ENCODE data around the gene SP6. TPM values are rescaled to one million over a fixed set of nuclear protein-coding genes. Genes with fewer than 3 reads are reported as not detected.

The SP6 gene
- total RNA-seq, 1 experiment from 2014 or later, result 4.6 TPM

DNA sequence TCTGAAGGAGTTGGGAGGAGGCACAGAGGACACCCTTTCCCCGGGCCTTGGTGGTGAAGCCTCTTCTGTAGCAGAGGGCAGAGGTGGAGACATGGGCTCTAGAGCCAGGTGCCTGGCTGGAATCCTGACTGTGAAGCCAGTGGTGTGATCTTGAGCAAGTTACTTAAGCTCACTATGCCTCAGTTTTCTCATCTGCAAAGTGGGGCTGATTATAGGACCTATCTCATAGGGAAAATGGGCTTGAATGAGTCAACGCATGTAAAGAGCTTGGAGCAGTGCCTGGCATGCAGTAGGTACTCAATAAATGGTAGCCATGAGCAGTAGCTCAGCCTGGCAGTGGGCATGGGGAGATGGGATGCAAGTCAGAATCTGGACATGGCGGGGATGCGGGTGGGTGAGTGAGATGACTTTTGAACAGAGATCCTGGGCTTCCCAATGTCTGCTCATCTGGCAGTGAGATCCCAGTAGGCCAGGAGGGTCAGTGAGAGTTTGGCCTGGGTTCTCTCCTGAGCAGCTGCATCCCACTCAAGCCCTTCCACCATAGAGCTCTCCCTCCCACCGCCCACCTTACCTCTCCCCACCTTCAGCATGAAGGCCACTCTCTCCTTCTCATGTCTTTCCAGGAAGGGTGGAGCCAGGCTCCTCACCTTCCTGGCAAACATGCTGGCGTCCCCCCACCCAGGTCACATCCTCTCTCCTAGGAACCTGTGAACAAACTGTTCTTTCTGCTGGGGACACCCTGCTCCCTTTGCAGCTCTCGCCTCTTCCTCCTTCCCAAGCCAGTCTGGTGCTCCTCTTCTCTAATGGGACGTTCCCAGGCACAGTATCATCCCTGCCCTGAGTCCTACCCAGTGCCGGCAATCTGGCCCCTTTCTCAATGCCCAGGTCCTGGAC is 32.0 kb upstream of the SP6 start:
- in situ Hi-C loops (cut with HindIII; ENCODE audit: low pct_unique_long_range_greater_than_20kb, low sequenced_read_pairs), result no loop called here
- no peak for DNase-seq (ENCODE audit: low read depth)

DNA sequence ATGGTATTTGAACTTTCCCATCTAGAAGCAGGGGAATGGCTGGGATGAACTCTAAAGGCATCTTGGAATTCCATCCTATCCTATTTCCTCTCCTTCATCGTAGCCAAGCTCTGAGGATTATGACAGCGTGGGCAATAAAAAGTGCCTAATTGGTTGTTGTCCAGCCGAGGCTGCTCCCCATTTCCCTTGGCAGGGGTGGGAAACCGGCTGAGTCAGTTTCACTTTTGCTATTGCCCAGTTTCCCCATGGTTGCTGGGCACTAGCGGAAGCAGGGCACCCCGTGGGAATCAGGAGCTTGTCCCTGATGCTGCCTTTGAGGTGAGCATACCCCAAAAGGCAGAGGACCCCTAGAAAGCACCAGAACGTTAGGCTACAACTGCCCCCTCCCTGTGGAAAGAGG is 31.3 kb upstream of the SP6 start:
- DNase-seq (ENCODE audit: low read depth), result no peak
- in situ Hi-C loops (cut with HindIII; ENCODE audit: low pct_unique_long_range_greater_than_20kb, low sequenced_read_pairs), result no loop called here

DNA sequence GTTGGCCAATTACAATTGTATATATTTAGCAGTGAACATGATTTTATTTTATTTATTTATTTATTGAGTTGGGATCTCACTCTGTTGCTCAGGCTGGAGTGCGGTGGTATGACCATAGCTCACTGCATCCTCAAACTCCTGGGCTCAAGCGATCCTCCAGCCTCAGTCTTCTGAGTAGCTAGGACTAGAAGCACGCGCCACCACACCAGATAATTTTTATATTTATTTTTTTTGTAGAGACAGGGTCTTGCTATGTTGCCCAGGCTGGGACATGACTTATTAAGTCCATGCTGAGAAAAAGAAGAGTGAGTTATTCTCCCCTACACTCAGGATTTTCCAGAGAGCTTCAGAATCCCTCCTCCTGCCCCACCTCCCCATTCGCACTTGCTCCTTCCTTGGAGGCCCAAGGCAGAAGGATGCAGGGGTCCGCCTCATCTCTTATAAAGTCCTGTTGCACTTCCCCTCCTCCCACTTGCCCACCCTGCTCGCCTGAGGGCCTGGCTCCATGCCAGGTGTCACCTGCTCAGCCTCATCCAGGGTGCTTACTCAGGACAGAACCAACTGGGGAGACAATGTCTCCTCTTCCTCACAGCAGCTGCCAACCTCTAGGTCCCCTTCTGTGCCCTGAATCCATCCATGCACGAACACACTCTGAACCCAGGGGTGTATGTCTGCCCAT is 29.0 kb upstream of the SP6 start:
- no peak for DNase-seq (ENCODE audit: low read depth)

DNA sequence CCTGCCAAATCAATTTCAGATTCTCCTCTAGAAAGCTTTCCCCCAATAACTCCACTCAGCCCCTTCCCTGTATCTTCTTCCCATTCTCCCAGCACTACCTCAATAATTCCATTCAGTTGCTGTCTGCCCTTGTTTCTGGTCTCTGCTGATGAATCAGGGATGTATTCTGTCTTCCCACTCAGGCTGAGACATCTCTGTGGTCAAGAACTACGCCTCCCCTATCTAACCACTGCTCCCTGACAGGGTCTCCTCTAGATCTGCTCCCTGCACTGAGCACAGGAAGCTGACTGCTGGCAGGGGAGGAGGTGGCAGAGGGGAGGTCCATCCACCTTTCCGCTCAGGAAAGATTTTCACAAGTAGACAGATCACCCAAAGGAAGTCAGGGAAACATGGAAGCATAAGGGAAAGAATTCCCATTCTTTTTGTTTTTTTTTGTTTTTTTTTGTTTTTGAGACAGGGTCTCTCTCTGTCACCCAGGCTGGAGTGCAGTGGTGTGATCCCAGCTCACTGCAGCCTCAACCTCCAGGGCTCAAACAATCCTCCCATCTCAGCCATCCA is 28.1 kb upstream of the SP6 start:
- in situ Hi-C loops (cut with HindIII; ENCODE audit: low pct_unique_long_range_greater_than_20kb, low sequenced_read_pairs), result no loop called here
- DNase-seq (ENCODE audit: low read depth), result no peak

More for the DNA sequence above, 29.0 kb upstream of the SP6 start:
- in situ Hi-C loops (cut with HindIII; ENCODE audit: low pct_unique_long_range_greater_than_20kb, low sequenced_read_pairs), result no loop called here

DNA sequence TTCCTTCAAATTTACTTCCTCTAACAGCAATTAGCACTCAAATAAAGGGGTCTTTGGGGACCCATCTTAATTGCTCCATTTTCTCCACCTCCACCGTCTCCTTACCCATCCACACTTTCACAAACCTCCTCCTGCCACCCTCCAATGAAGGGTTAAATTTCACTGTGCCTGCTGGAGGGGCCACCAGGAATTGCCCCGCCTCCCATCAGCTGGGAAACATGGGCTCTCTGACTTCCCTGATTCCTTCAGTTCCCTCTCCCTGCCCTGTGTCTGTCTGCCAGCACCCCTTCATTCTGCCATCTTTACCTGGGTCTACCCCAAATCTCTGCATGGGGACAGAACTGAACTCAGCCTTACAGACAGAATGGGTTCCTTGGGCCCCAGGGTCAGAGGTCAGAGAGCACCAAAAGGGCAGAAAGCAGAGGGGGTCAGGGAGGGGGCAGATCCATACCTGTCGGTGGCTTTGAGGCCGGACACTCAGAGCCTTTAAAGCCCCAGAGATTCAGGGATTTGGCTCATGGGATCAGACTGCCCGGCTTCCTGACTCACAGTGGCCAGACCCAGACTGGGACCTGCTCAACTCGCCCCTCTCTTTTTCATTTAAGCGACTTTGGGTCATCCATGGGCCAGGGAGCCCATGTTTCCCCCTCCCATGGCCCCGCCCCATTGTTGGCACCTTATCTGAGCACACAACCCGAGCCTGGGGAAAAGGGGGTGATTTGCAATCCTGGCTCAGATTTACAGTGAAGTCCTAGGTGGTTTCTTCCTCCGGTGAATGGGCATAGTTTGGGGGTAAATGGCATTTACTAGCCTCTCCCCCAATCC is 27.5 kb upstream of the SP6 start:
- in situ Hi-C loops (cut with HindIII; ENCODE audit: low pct_unique_long_range_greater_than_20kb, low sequenced_read_pairs), result no loop called here
- no peak for DNase-seq (ENCODE audit: low read depth)

DNA sequence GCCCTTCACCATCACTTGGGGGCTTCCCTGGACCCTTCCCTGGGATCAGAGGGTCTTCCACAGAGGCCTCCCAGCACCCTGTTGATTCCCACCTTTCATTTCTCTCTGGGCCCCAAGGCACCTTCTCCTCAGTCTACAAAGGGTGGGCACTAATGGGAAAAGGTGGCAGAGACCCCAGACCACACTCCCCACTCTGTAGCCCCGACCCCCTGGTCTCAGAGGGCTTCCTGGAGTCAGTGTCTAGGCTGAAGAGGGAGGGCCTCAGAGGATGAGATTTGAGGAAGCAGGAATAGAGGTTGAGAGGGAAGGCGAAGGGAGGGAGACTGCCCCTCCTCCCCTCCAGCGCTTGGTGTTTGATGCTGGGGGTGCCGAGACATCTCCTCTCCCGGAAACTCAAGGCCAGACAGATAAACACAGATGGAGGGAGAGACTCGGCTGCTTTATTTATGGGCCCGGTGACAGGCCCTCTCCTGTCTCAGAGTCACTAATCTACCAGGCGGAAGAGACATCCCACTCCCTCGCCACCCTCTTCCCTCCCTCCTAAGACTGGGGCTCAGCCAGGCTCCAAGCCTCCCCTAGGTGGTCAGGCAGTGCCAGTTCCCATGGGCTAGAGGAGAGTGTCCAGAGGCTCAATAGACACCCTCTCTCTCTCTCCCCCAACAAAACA is 26.5 kb upstream of the SP6 start:
- no peak for DNase-seq (ENCODE audit: low read depth)
- in situ Hi-C loops (cut with HindIII; ENCODE audit: low pct_unique_long_range_greater_than_20kb, low sequenced_read_pairs), result no loop called here

DNA sequence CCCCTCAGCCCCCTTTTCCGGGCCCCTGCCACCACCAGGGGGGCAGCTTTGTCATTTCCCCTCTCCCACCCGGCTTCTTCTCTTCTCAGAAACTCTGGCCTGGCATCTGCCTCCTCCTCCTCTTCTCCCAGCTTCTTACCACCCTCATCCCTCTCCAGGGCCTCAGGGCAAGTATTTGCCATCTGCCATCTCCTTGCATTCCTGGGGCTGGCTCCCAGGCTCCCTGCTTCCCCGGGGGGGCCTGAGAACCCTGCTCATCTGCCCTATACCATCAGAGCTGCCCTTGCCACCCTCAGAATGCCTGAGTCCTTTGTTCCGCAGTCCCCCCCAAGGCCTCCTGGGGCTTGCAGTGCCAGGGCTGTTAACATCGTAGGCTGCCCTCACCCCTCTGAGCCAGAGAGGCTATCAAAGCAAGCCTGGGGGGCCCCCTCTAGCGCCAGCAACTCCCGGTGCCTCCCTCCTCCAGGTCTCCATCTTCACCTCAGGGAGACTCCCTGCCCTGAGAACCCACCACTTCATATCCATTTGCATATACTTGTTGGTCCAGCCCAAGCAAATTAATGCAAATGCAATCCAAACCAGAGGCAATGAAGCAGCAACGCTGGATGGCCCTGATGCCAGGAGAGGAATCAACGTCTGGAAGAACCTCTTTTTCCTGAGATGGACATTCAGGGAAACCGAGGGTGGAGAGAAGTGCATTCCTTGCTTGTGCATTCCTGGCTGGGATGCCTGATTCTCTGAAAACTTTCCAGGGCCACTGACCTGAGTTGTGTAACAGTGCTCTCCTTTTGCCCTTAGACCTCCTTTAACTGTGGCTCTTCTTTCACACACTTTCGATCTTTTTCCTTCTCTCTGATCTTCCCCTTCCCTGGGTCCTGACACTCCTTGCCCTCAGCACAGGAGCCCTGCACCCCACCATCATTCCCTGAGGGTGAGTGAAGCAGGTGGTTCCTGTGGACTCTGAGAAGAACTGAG is 24.3 kb upstream of the SP6 start:
- in situ Hi-C loops (cut with HindIII; ENCODE audit: low pct_unique_long_range_greater_than_20kb, low sequenced_read_pairs), result no loop called here
- no peak for DNase-seq (ENCODE audit: low read depth)

DNA sequence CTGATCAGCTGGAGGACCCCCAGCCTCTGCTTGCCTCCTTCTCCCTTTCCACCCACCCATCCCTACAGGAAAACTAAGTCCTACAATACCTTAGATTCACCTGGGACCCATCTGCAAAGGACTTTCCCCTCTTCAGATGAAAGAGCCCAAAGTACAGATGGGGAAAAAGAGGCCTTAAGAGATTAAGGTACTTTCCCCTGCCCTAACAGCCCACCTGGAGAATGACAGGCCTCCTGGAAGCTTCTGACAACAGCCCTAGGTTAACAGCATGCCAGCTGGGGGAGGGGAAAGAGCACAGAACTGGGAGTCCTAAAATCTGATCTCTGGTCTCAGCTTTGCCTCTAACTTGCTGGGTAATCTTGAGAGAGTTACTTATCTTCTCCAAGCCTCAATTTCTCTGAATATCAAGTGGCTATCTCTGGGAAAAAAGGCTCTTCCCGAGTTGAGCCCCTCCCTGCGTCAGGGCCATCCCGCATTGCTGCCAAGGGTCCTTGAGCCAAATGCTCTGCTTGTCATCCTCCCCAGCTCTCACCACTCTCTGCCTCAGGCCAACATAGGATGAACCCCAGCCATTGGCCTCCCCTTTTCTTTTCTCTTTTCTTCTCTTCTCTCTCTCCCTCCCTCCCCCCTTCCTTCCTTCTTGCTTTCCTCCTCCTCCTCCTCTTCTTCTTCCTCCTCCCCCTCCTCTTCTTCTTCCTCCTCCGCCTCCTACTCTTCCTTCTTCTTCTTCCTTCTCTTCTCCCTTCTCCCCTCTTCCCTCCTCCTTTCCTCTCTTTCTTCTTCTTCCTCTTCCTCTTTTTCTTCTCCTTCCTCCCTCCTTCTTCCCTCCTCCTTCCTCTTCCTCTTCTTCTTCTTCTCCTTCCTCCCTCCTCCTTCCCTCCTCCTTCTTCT is 22.5 kb upstream of the SP6 start:
- no peak for DNase-seq (ENCODE audit: low read depth)
- in situ Hi-C loops (cut with HindIII; ENCODE audit: low pct_unique_long_range_greater_than_20kb, low sequenced_read_pairs), result no loop called here

DNA sequence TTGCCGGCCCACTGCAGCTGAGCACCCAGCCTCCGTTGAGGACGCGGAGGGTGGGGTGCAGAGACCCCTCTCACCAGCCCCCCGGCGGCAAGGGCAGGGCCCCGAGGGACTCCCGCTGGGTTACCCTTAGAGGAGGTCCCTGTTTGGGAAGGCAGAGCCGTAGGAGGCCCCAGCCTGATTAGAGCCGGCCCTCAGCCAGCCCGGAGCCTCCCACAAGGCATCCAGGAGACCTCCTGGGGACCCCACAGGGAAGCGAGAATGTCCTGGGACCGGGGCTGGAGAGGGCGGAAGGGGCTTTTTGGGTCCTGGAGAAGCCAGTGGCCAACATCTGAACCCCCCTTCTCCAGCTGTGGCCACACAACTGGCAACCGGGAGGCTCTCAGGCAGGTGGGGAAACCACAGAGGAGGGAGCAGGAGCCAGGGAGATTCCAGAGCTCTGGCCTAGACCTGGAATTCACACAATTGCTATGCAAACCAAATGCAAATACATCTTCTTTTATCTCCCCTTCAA is 21.7 kb upstream of the SP6 start:
- in situ Hi-C loops (cut with HindIII; ENCODE audit: low pct_unique_long_range_greater_than_20kb, low sequenced_read_pairs), result no loop called here
- no peak for DNase-seq (ENCODE audit: low read depth)

DNA sequence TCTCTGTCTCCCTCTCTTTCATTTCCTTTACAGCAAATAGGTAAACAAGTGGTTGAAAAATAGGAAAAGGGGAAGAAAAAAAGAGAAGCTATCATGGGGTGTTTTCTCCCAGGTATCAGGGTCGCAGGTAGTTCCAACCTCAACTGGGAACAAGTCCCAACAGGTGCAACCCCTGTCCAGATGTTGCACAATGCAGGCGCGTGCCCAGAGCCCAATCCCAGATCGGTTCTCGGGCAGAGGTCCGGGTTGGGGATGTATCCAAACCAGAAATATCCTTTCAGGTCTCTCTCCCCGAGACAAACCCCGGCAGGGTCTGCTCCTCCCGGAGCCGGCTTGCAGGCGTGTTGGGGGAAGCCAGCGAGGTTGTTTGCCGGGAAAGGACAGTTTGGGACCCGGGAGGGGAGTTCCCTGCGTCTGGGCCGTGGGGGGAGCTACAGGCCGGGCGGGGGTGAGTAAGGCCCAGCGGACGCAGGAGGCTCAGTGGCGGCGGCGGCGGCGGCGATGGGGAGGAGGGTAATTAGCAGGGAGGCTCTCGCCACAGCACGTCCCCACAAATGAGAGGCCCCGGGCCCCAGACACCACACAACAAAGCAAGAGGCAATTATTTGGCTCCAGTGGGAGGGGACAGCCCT is 21.2 kb upstream of the SP6 start:
- DNase-seq (ENCODE audit: low read depth), result no peak
- in situ Hi-C loops (cut with HindIII; ENCODE audit: low pct_unique_long_range_greater_than_20kb, low sequenced_read_pairs), result no loop called here

DNA sequence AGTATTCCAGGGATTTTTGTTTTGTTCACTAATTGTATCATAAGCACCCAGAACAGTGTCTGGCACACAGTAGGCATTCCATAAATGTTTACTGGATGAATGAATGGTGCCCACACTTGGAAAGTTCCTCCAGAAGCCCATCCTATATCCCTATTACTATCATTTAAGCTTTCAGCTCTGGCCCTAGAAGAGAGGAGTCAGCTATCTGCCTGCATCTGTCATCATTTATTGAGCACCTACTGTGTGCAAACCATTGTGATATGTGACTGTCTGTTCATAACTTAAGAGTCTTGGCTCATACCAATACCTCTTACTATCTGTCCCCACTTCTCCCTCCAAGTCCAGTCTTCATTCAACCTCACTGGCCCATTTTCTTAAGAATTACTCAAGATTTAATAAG is 20.1 kb upstream of the SP6 start:
- in situ Hi-C loops (cut with HindIII; ENCODE audit: low pct_unique_long_range_greater_than_20kb, low sequenced_read_pairs), result no loop called here
- DNase-seq (ENCODE audit: low read depth), result no peak

DNA sequence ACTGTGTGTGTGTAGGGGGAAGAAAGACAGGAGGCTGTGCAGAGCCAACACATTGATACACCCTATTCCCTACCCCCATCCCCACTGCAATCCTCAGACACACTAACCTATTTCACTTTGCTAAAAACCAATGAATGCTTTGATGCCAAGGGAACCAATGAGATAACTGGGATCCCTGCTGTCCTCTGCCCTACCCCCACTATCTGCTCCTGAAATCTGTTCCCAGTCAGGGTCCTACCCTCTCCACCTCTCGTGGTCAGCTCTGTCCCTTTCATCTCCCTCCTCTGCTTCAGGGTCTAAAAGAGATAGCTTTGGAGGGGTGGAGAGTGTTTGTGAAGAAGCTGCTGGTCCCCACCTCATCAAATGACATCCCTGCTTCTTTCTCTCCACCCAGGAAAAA is 19.1 kb upstream of the SP6 start:
- DNase-seq (ENCODE audit: low read depth), result no peak
- in situ Hi-C loops (cut with HindIII; ENCODE audit: low pct_unique_long_range_greater_than_20kb, low sequenced_read_pairs), result no loop called here

DNA sequence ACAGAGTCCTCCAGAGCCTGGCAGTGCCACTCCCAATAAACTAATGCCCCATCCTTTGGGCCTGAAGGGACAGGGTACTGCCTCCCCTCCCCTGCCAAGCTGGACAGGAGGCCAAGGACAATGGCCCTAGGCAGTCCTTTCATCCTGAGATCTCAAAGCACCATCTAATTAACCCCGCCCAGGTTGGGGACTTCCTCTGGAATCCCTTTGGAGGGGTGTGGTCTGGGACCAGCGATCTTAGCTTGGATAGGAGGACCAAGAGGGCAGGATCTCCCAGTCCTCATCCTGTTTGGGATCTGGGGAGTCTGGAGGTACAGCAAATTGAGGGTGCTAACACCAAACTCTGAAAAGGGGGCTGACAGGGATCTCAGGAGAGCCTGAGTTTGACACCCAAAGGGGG is 18.2 kb upstream of the SP6 start:
- in situ Hi-C loops (cut with HindIII; ENCODE audit: low pct_unique_long_range_greater_than_20kb, low sequenced_read_pairs), result no loop called here
- DNase-seq (ENCODE audit: low read depth), result no peak

DNA sequence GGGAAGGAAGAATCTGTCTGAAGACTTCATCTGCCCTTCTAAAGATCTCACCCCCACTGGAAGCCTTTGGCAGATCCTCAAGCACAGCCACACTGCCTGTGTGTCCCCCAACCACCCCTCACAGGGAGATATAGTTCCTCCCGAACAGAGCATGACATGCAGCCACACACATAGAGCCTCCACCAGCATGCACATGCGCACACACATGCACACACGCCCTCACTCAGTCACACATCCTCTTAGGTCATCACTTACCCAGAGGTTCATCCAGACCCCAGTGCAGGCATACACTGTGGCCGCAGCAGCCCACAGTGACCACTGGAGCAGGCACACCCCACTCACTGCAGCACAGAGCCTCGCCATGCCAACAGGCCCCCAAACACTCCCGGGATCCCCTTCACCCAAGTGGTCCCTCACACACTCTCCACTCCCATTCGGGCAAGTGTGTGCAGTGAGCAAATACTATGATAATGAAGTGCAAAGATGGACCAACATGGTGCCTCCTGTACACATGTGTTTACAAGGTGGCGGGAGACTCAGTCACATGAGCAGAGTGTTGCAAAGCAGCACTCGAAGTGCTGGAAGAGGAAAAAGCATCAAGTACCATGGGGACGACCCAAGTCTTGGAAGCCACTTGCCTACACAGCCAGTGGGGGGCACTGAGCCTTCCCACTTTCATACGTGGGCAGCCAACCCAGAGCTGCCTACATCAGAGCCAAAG is 17.0 kb upstream of the SP6 start:
- in situ Hi-C loops (cut with HindIII; ENCODE audit: low pct_unique_long_range_greater_than_20kb, low sequenced_read_pairs), result no loop called here
- no peak for DNase-seq (ENCODE audit: low read depth)

DNA sequence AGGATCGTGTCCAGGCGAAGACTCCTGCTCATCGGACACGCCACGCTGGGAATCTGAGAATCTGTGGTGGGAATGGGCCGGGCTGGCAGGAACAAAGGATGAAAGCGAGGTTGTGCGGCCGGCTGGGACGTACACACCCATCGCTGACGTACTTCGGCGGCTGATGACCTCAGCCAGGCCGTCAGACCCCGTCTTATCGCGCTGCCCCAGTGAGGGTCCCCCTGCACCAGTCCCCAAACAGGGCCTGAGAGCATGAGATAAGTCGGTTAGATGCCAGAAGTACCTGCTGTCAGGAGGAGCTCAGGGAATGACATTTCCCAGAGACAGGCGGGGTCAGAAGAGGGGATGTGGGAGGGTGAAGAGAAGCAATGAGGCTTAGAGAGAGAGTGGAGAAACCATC is 16.0 kb upstream of the SP6 start:
- in situ Hi-C loops (cut with HindIII; ENCODE audit: low pct_unique_long_range_greater_than_20kb, low sequenced_read_pairs), result no loop called here
- no peak for DNase-seq (ENCODE audit: low read depth)
